Esophagus squamous epithelium (tissue), 5 donors: ENCODE results near the gene ELMO1. TPM values are rescaled to one million over a fixed set of nuclear protein-coding genes. Genes with fewer than 3 reads are reported as not detected.

Experiments
- DNase-seq: peaks from one replicate; lab custom pipeline; 2025; lab: John Stamatoyannopoulos, UW
- H3K27ac ChIP-seq, 4 donors: fragments of 200-600 bp; sonication (generic); one replicate each; pipeline ENCODE4 v1.5.1; 2016 to 2019; ENCODE audit warnings: mild to moderate bottlenecking in 1 of 4
- H3K27me3 ChIP-seq, 4 donors: fragments of 200-600 bp; sonication (generic); 1 replicate in 3 of 4; 2 replicates in 1 of 4; pipeline versions ENCODE4 v1.5.1 to v1.6.0; 2017 to 2021; ENCODE audit warnings: antibody characterized with exemption in 1 of 4
- H3K36me3 ChIP-seq, 3 donors: fragments of 200-600 bp; sonication (generic); one replicate each; pipeline ENCODE4 v1.5.1; 2016 to 2019
- H3K4me1 ChIP-seq, 3 donors: fragments of 200-600 bp; sonication (generic); one replicate each; pipeline ENCODE4 v1.5.1; 2017 to 2019
- H3K4me3 ChIP-seq, 4 donors: fragments of 200-600 bp; sonication (generic); 1 replicate in 3 of 4; 2 replicates in 1 of 4; pipeline ENCODE4 v1.5.1; 2016 to 2019; ENCODE audit warnings: mild to moderate bottlenecking in 2 of 4, moderate library complexity in 1 of 4
- H3K9me3 ChIP-seq, 3 donors: fragments of 200-600 bp; sonication (generic); one replicate each; pipeline ENCODE4 v1.5.1; 2016 to 2019
- CTCF ChIP-seq, 6 experiments: fragments of 450-650 bp in 4 of 6; fragments of 200-600 bp in 2 of 6; sonication (generic) in 2 of 6; IDR thresholded peaks; one replicate each; pipeline ENCODE4 v1.5.1; 2016 to 2019; ENCODE audit warnings: antibody characterized with exemption in 6 of 6, mild to moderate bottlenecking in 4 of 6, moderate library complexity in 4 of 6
- POLR2A ChIP-seq, 4 donors: fragments of 450-650 bp; IDR thresholded peaks; one replicate each; pipeline ENCODE4 v1.6.1; 2017; ENCODE audit warnings: antibody characterized with exemption in 4 of 4, mild to moderate bottlenecking in 4 of 4, moderate library complexity in 3 of 4
- WGBS, 2 donors: methylation state at CpG; one replicate each; pipeline ENCODE4 v1.1.5; 2018; 5-methylcytosine and 5-hydroxymethylcytosine counted together
- intact Hi-C: fragments of 100-400 bp; cut with DNase I; formaldehyde crosslinking; loops from one replicate; pipeline ENCODE4 v1.15.0; 2022
- total RNA-seq, 4 donors: library from RNA; depleted of rRNA; stranded (reverse); fragments of >200 nt; gene quantifications; one replicate each; pipeline ENCODE4 v1.1.0, GENCODE V29; 2016
- donor health status: DM: yes; HTN: yes; CAD: no.

The ELMO1 gene
- total RNA-seq, 4 donors from 2014 or later: 0.68 to 36.6 (median 11.8) TPM

DNA sequence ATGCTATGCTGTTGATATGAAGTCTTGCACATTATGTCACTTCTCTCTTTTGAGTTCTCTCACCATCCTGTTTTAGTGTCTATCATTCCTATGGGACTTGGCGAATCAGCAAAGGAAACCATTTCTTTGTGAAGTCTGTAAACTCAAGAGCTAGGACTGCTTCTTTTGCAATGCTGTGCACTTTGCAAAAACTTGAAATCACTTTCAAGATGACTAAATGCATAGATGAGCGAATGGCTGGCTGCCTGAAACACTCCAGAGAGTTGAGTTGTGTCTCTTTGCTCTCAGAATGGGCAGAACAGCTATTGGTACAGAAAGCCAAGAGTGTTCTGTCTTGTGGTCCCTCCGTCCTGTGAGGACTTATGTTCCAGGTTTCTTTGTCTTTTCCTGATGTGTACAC is 18.3 kb upstream of the ELMO1 start:
- intact Hi-C loops: no loop called here
- 54 to 77% methylated on average over 3 of the region's 3 CpGs for WGBS, 2 donors
- H3K4me1 ChIP-seq: no peaks in the 10 kb centered on the region
- H3K27me3 ChIP-seq: no peaks in the 10 kb centered on the region
- H3K9me3 ChIP-seq: no peaks in the 10 kb centered on the region
- TF ChIP-seq CTCF (IDR thresholded peaks at IDR 0.05): no peak
- TF ChIP-seq POLR2A (IDR thresholded peaks at IDR 0.05): no peak
- H3K27ac ChIP-seq: no peak overlapping the region
- H3K36me3 ChIP-seq: no peaks in the 10 kb centered on the region
- H3K4me3 ChIP-seq: no peak overlapping the region
- DNase-seq: no peak

DNA sequence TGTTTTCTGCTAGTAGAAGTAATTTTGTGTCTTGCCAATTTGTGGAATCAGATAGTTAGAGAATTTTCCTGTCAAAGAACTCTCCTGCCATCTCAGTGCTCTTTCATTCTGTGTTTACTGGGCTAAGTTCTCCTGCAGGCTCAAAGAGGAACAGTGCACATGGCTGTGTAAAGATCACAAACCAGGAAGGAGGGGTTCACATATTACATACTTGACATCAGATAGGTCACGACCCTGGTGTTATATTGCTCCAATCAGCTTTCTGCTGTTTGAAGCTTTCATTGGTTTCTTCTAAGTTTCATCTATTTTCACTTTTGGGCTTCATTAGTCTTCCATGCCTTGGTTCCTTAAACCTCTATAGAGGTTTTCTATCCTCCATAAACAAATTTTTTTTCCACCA is 13.5 kb upstream of the ELMO1 start:
- no peak overlapping the region for H3K4me3 ChIP-seq
- intact Hi-C loops: no loop called here
- no peaks in the 10 kb centered on the region for H3K27me3 ChIP-seq
- DNase-seq: no peak
- no peak overlapping the region for H3K27ac ChIP-seq
- no peaks in the 10 kb centered on the region for H3K4me1 ChIP-seq
- no peak for TF ChIP-seq POLR2A (IDR thresholded peaks at IDR 0.05)
- no peak for TF ChIP-seq CTCF (IDR thresholded peaks at IDR 0.05)
- H3K36me3 ChIP-seq: no peaks in the 10 kb centered on the region
- WGBS, 2 donors: 35 to 64% methylated on average over 1 of the region's 1 CpG
- H3K9me3 ChIP-seq: no peaks in the 10 kb centered on the region

DNA sequence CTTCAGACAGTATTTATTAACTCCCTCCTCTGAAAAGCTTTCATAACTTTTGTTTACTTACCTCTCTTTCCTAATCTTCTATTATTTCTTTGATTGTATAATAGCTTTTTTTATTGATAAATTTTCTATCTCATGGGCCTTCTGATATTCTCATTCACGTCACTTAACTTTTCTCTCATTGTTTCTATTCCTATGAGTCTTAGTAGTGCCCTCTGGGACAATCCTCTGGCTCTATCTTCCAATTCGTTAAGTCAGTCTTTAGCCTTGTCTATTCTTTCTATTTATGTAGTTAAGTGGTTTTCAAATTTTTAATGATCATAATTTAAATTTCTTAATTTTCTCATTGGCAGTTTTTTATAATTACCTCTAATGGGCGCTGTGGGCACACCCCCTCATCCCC is 6.4 kb upstream of the ELMO1 start:
- H3K36me3 ChIP-seq: no peaks in the 10 kb centered on the region
- no peaks in the 10 kb centered on the region for H3K27me3 ChIP-seq
- no peaks in the 10 kb centered on the region for H3K9me3 ChIP-seq
- intact Hi-C loops: no loop called here
- DNase-seq: no peak
- H3K4me3 ChIP-seq: no peak overlapping the region
- WGBS, 2 donors: 74 to 88% methylated on average over 3 of the region's 3 CpGs
- no peaks in the 10 kb centered on the region for H3K4me1 ChIP-seq
- H3K27ac ChIP-seq: no peak overlapping the region
- no peak for TF ChIP-seq CTCF (IDR thresholded peaks at IDR 0.05)
- no peak for TF ChIP-seq POLR2A (IDR thresholded peaks at IDR 0.05)

DNA sequence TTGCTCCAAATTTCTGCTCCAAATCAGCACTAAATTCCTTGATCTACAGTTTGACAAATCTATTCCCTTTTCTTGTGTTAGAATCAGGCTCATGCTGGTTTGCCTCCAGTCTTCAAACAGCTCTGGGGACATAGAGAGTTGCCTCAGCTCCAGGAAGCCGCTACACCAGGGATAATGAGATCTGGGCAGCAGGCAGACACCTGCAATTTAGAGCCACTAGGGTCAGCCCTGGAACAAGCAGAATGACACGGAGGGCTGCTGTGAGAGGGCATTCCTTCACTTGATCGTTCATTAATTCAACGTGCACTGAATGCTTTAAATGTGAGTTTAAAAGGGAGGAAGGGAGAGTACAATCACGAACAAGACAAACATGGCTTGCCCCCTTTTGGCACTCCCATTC is 3.7 kb upstream of the ELMO1 start:
- no peak for TF ChIP-seq CTCF (IDR thresholded peaks at IDR 0.05)
- no peak for TF ChIP-seq POLR2A (IDR thresholded peaks at IDR 0.05)
- Histone ChIP-seq H3K36me3 (no peaks in the 10 kb centered on the region), H3K4me3 (no peak overlapping the region), H3K27ac (no peak overlapping the region), H3K27me3 (peaks cover 0 to 23% (median 0%) of the 10 kb centered on the region in 4 donors), H3K4me1 (peaks cover 0 to 23% (median 2%) of the 10 kb centered on the region in 3 donors), H3K9me3 (no peaks in the 10 kb centered on the region)
- no peak for DNase-seq
- WGBS, 2 donors: 63 to 77% methylated on average over 5 of the region's 5 CpGs
- intact Hi-C loops: no loop called here

DNA sequence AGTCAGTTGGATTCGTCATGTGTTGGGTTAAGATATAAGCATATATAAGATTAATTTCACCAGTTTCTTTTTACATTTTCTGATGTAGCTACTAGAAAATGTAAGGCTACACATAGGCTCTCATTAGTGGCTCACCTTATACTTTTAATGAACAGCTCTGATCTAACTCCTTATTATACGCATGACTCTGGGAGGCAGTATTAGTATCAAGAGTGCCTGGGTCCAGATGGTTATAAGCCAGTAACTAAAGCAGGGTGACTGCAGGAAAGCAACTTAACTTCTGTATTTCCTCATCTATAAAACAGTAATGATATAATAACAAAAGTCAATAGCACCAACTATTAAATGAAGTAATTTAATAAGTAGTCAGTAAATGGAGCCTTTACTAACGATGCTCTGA is 1.4 kb upstream of the ELMO1 start:
- no peak for TF ChIP-seq POLR2A (IDR thresholded peaks at IDR 0.05)
- WGBS, 2 donors: 75 to 84% methylated on average over 3 of the region's 3 CpGs

DNA sequence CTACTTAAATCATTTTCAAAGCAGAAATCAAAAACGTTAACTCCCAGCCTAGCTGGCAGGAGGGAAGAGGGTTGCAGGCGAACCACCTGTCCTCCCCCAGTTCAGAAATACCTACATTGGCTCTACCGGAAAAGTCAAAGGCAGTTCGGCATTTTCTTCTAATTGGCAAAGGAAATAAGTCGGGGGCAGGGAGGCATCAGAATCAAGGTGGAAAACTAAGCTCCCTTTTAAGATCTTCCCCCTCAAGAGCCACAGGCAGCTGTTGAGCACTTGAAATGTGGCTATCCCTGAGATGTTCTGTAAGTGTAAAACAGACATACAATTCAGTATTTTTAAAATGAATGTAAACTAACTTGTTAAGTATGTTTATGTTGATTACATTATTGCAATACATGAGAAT is 957 bp upstream of the ELMO1 start:
- DNase-seq: no peak
- WGBS, 2 donors: 30 to 44% methylated on average over 5 of the region's 5 CpGs
- no peak for TF ChIP-seq POLR2A (IDR thresholded peaks at IDR 0.05)
- no peak for TF ChIP-seq CTCF (IDR thresholded peaks at IDR 0.05)
- Histone ChIP-seq H3K9me3 (no peaks in the 10 kb centered on the region), H3K36me3 (no peaks in the 10 kb centered on the region), H3K4me1 (peaks cover 0 to 41% (median 2%) of the 10 kb centered on the region in 3 donors), H3K27me3 (peaks cover 0 to 33% (median 0%) of the 10 kb centered on the region in 4 donors), H3K27ac (peak overlapping the region in 3 of 4 donors; percentile 11 to 95 (median 62)), H3K4me3 (peak overlapping the region in 3 of 4 donors; percentile 69 to 87 (median 79))
- intact Hi-C loops: no loop called here

More for the DNA sequence above, 1.4 kb upstream of the ELMO1 start:
- Histone ChIP-seq H3K4me3 (no peak overlapping the region), H3K27ac (no peak overlapping the region), H3K4me1 (peaks cover 0 to 41% (median 2%) of the 10 kb centered on the region in 3 donors), H3K27me3 (peaks cover 0 to 33% (median 0%) of the 10 kb centered on the region in 4 donors), H3K9me3 (no peaks in the 10 kb centered on the region), H3K36me3 (no peaks in the 10 kb centered on the region)
- intact Hi-C loops: no loop called here
- no peak for DNase-seq
